Astrocyte (in vitro differentiated cells and primary cell): ENCODE results near the gene HSBP1.

Experiments used
- EZH2 ChIP-seq: IDR thresholded peaks from 2 replicates; pipeline ENCODE4 v1.6.1; 2012; ENCODE audit warnings: mild to moderate bottlenecking, low read length, inconsistent platforms; ENCODE audit not compliant: insufficient read depth
- TF ChIP-seq, protein P1 (sequence below): IDR thresholded peaks from 2 replicates; pipeline ENCODE4 v1.5.1; 2011; ENCODE audit warnings: low read depth, mild to moderate bottlenecking, inconsistent platforms, low read length, moderate library complexity; ENCODE audit not compliant: insufficient read depth

DNA sequence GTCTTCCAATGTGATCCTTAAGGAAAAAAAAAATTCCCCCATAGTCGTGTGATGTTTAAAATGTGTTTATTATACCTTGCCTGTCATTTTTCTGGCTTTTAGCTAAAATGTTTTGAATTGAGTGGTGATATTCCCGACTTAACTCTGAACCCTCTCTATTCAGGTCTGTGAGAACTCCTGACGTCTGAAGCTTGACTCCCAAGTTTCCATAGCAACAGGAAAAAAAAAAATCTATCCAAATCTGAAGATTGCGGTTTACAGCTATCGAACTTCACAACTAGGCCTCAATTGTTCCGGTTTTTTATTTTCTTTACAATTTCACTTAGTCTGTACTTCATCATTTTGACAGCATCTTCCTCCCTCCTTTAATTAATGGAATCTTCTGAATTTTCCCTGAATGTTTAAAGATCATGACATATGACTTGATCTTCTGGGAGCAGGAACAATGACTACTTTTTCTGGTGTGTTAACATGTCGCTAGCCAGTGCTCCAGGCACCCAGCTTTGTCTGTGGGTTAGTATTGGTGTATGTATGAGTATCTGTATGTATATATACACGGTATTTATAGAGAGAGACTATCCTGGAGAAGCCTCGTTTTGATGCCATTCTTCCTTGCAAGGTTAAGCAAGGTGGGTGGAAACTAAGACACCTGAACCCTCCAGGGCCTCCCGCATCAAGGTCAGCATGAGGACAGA lies 12.8 kb upstream of the HSBP1 start:
- no peak for TF ChIP-seq EZH2
- TF ChIP-seq, protein P1, sequence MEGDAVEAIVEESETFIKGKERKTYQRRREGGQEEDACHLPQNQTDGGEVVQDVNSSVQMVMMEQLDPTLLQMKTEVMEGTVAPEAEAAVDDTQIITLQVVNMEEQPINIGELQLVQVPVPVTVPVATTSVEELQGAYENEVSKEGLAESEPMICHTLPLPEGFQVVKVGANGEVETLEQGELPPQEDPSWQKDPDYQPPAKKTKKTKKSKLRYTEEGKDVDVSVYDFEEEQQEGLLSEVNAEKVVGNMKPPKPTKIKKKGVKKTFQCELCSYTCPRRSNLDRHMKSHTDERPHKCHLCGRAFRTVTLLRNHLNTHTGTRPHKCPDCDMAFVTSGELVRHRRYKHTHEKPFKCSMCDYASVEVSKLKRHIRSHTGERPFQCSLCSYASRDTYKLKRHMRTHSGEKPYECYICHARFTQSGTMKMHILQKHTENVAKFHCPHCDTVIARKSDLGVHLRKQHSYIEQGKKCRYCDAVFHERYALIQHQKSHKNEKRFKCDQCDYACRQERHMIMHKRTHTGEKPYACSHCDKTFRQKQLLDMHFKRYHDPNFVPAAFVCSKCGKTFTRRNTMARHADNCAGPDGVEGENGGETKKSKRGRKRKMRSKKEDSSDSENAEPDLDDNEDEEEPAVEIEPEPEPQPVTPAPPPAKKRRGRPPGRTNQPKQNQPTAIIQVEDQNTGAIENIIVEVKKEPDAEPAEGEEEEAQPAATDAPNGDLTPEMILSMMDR, result no peak
